H9 (cell line): ENCODE measurements around the gene ORAI3. TPM values are rescaled to one million over a fixed set of nuclear protein-coding genes. Genes with fewer than 3 reads are reported as not detected.
"Not testable (repeated sequence)": the region's sequence is repeated elsewhere in the genome, so short reads cannot be mapped to it uniquely, and the experiment has no call there.

ENCODE experiments used
- DNase-seq: peaks from one replicate; pipeline ENCODE4 v3.0.0-alpha.2; 2017
- H2AFZ ChIP-seq: one replicate; pipeline ENCODE4 v1.6.1; 2013; ENCODE audit warnings: mild to moderate bottlenecking, low read length, control low read depth, moderate library complexity
- H2AK5ac ChIP-seq: 2 replicates; pipeline ENCODE4 v1.6.1; 2013; ENCODE audit warnings: low read length, control low read depth, mixed read lengths; ENCODE audit not compliant: insufficient read length
- H2BK120ac ChIP-seq: one replicate; pipeline ENCODE4 v1.6.1; 2013; ENCODE audit warnings: low read depth, mild to moderate bottlenecking, low read length, control low read depth, inconsistent platforms; ENCODE audit not compliant: poor library complexity, severe bottlenecking
- H2BK12ac ChIP-seq: 2 replicates; pipeline ENCODE4 v1.6.1; 2013; ENCODE audit warnings: low read length, control low read depth, mixed read lengths, low read depth; ENCODE audit not compliant: insufficient read length
- H2BK15ac ChIP-seq: 2 replicates; pipeline ENCODE4 v1.6.1; 2013; ENCODE audit warnings: low read depth, low read length, control low read depth
- H2BK20ac ChIP-seq: one replicate; pipeline ENCODE4 v1.6.1; 2013; ENCODE audit warnings: low read depth, mild to moderate bottlenecking, low read length, control low read depth, inconsistent platforms; ENCODE audit not compliant: poor library complexity, severe bottlenecking
- H2BK5ac ChIP-seq: 2 replicates; pipeline ENCODE4 v1.6.1; 2013; ENCODE audit warnings: low read length, control low read depth, mixed read lengths; ENCODE audit not compliant: insufficient read length
- H3K14ac ChIP-seq: 2 replicates; pipeline ENCODE4 v1.6.1; 2013; ENCODE audit warnings: low read length, control low read depth; ENCODE audit not compliant: insufficient read depth
- H3K18ac ChIP-seq: 2 replicates; pipeline ENCODE4 v1.6.1; 2013; ENCODE audit warnings: low read depth, mild to moderate bottlenecking, mixed read lengths, low read length, control low read depth; ENCODE audit not compliant: insufficient read length
- H3K23ac ChIP-seq: 2 replicates; pipeline ENCODE4 v1.6.1; 2013; ENCODE audit warnings: low read length, control low read depth, mixed read lengths, low read depth; ENCODE audit not compliant: insufficient read length
- H3K23me2 ChIP-seq: 2 replicates; pipeline ENCODE4 v1.6.1; 2013; ENCODE audit warnings: low read depth, mild to moderate bottlenecking, mixed read lengths, low read length, control low read depth; ENCODE audit not compliant: insufficient read length, poor library complexity, severe bottlenecking
- H3K27ac ChIP-seq: 2 replicates; pipeline ENCODE4 v1.5.1; 2013; ENCODE audit warnings: low read length, control low read depth, mixed read lengths, low read depth; ENCODE audit not compliant: insufficient read length
- H3K27me3 ChIP-seq: 2 replicates; pipeline ENCODE4 v1.6.1; 2013; ENCODE audit warnings: low read length, control low read depth, inconsistent platforms; ENCODE audit not compliant: insufficient read depth
- H3K4ac ChIP-seq: 2 replicates; pipeline ENCODE4 v1.6.1; 2013; ENCODE audit warnings: low read depth, mild to moderate bottlenecking, control low read depth, inconsistent platforms, low read length, moderate library complexity
- H3K4me1 ChIP-seq: 2 replicates; pipeline ENCODE4 v1.6.1; 2013; ENCODE audit warnings: low read length, control low read depth, inconsistent platforms; ENCODE audit not compliant: insufficient read depth
- H3K4me2 ChIP-seq: 2 replicates; pipeline ENCODE4 v1.6.1; 2013; ENCODE audit warnings: low read length, control low read depth, mixed read lengths; ENCODE audit not compliant: insufficient read length, insufficient read depth
- H3K56ac ChIP-seq: 2 replicates; pipeline ENCODE4 v1.6.1; 2013; ENCODE audit warnings: low read depth, mild to moderate bottlenecking, mixed read lengths, low read length, control low read depth; ENCODE audit not compliant: insufficient read length
- H3K79me1 ChIP-seq: 2 replicates; pipeline ENCODE4 v1.6.1; 2013; ENCODE audit warnings: low read depth, mild to moderate bottlenecking, moderate library complexity, low read length, control low read depth, inconsistent platforms; ENCODE audit not compliant: insufficient read depth, poor library complexity, severe bottlenecking
- H3K79me2 ChIP-seq: 2 replicates; pipeline ENCODE4 v1.6.1; 2013; ENCODE audit warnings: low read length, control low read depth, inconsistent platforms; ENCODE audit not compliant: insufficient read depth
- H3K9ac ChIP-seq: 2 replicates; pipeline ENCODE4 v1.6.1; 2013; ENCODE audit warnings: low read length, control low read depth, mixed read lengths; ENCODE audit not compliant: insufficient read length; ENCODE audit errors: extremely low read depth
- H3K9me3 ChIP-seq: one replicate; pipeline ENCODE4 v1.6.1; 2013; ENCODE audit warnings: low read depth, low read length, inconsistent platforms; ENCODE audit not compliant: control insufficient read depth
- H3T11ph ChIP-seq: one replicate; pipeline ENCODE4 v1.6.1; 2013; ENCODE audit warnings: mild to moderate bottlenecking, low read length, control low read depth, inconsistent platforms
- H4K20me1 ChIP-seq: one replicate; pipeline ENCODE4 v1.6.1; 2013; ENCODE audit not compliant: control insufficient read depth, insufficient read length, insufficient read depth
- H4K5ac ChIP-seq: 2 replicates; pipeline ENCODE4 v1.6.1; 2013; ENCODE audit warnings: low read depth, mild to moderate bottlenecking, mixed read lengths, low read length, control low read depth; ENCODE audit not compliant: insufficient read length
- H4K8ac ChIP-seq: replicated peaks from 2 replicates; pipeline ENCODE4 v1.6.1; 2013; ENCODE audit warnings: low read length, control low read depth, mixed read lengths, low read depth; ENCODE audit not compliant: insufficient read length
- H4K91ac ChIP-seq: 2 replicates; pipeline ENCODE4 v1.6.1; 2013; ENCODE audit warnings: low read depth, mild to moderate bottlenecking, moderate library complexity, mixed read lengths, low read length, control low read depth; ENCODE audit not compliant: insufficient read length
- H3K27ac Mint-ChIP-seq, 3 experiments: 2 replicates in 2 of 3; 3 replicates in 1 of 3; pipeline ENCODE4 v1.8.0; 2020 to 2021; ENCODE audit warnings: mixed read lengths in 3 of 3, mild to moderate bottlenecking in 1 of 3, moderate library complexity in 1 of 3
- H3K27me3 Mint-ChIP-seq: 2 replicates; pipeline ENCODE4 v1.8.0; 2021; ENCODE audit warnings: low read depth, mild to moderate bottlenecking, moderate library complexity, mixed read lengths
- H3K36me3 Mint-ChIP-seq, 3 experiments: 2 replicates in 2 of 3; 3 replicates in 1 of 3; pipeline ENCODE4 v1.8.0; 2020 to 2021; ENCODE audit warnings: low read depth in 3 of 3, mixed read lengths in 3 of 3; ENCODE audit not compliant: insufficient read depth in 1 of 3
- H3K4me1 Mint-ChIP-seq, 2 experiments: 2 replicates each; pipeline ENCODE4 v1.8.0; 2020; ENCODE audit warnings: mixed read lengths in 2 of 2
- H3K4me3 Mint-ChIP-seq, 2 experiments: 2 replicates in 1 of 2; 3 replicates in 1 of 2; pipeline ENCODE4 v1.8.0; 2020 to 2021; ENCODE audit warnings: mild to moderate bottlenecking in 2 of 2, mixed read lengths in 2 of 2, moderate library complexity in 1 of 2
- H3K9me3 Mint-ChIP-seq, 2 experiments: 2 replicates in 1 of 2; 3 replicates in 1 of 2; pipeline ENCODE4 v1.8.0; 2020; ENCODE audit warnings: mild to moderate bottlenecking in 2 of 2, mixed read lengths in 2 of 2, moderate library complexity in 1 of 2
- CTCF ChIP-seq: fragments of 200-600 bp; sonication (generic); conservative IDR thresholded peaks from 3 replicates; pipeline ENCODE4 v1.8.0; 2021; ENCODE audit warnings: antibody characterized with exemption, mild to moderate bottlenecking
- WGBS: extraction: QIAGEN DNeasy Blood & Tissue Kit; methylation state at CpG from one replicate; pipeline ENCODE4 v1.1.7; 2013; ENCODE audit warnings: missing lambda C conversion rate, low lambda C conversion rate, mixed read lengths; ENCODE audit not compliant: insufficient read length; ENCODE audit errors: extremely low coverage; 5-methylcytosine and 5-hydroxymethylcytosine counted together
- total RNA-seq: library from RNA; stranded (reverse); gene quantifications from 2 replicates; pipeline ENCODE4 v1.2.1, GENCODE V29; 2021

Gene ORAI3
- total RNA-seq, 1 experiment from 2014 or later = 6.9 TPM

- Histone ChIP-seq H3K9ac (no peak overlapping the region), H2BK5ac (no peak overlapping the region), H3K56ac (no peak overlapping the region), H2BK120ac (no peak overlapping the region), H4K91ac (no peak overlapping the region), H3K79me2 (no peaks in the 10 kb centered on the region; the same call in 1 of the 2 replicates), H3K4ac (no peak overlapping the region), H3K14ac (no peak overlapping the region), H3K23ac (no peak overlapping the region), H3K27ac (no peak overlapping the region), H3K79me1 (no peaks in the 10 kb centered on the region), H3K4me1 (peaks cover 2% of the 10 kb centered on the region; the same call in 1 of the 2 replicates), H3K4me2 (no peak overlapping the region), H2BK20ac (no peak overlapping the region), H2BK15ac (no peak overlapping the region), H4K8ac (no peak overlapping the region), H2AK5ac (no peak overlapping the region), H4K20me1 (no peaks in the 10 kb centered on the region), H3T11ph (no peak overlapping the region), H2AFZ (no peak overlapping the region), H3K18ac (no peak overlapping the region), H4K5ac (no peak overlapping the region), H3K9me3 (no peaks in the 10 kb centered on the region), H3K27me3 (no peaks in the 10 kb centered on the region), H2BK12ac (no peak overlapping the region), H3K23me2 (no peaks in the 10 kb centered on the region)
- DNase-seq = no peak
- Mint-ChIP-seq H3K4me3 (no peak overlapping the region), H3K27ac (peak overlapping the region in 2 of 3 experiments; percentile 22 to 41; a peak in 3 of 7 replicates), H3K27me3 (no peaks in the 10 kb centered on the region), H3K9me3 (no peaks in the 10 kb centered on the region), H3K36me3 (peaks cover 33 to 54% (median 48%) of the 10 kb centered on the region in 3 experiments), H3K4me1 (peaks cover 13 to 22% of the 10 kb centered on the region in 2 experiments)
- no peak for TF ChIP-seq CTCF
- no CpG with 5 or more reads among the region's 5 CpGs for WGBS
Measured at GRCh38 chr16:30937692-30938091, 11.2 kb upstream of the ORAI3 start.

GRCh38 chr16:30939571-30939970 lies 9.3 kb upstream of the ORAI3 start:
- not testable (repeated sequence) for H3K4me3 Mint-ChIP-seq, H3K4me1 ChIP-seq, H3K79me1 ChIP-seq, H3K27ac Mint-ChIP-seq, H4K8ac ChIP-seq, H2AFZ ChIP-seq, H3K4me2 ChIP-seq, H3K18ac ChIP-seq, H2AK5ac ChIP-seq, H3K9me3 ChIP-seq, H3K27me3 Mint-ChIP-seq, H2BK5ac ChIP-seq, H4K5ac ChIP-seq, H2BK20ac ChIP-seq, H2BK12ac ChIP-seq, H3K27me3 ChIP-seq, H4K91ac ChIP-seq, H3K23ac ChIP-seq, H3K14ac ChIP-seq, H2BK15ac ChIP-seq, H3K9me3 Mint-ChIP-seq, H3K4ac ChIP-seq, H3K56ac ChIP-seq, DNase-seq, H3K23me2 ChIP-seq, H2BK120ac ChIP-seq, H3K9ac ChIP-seq, H3T11ph ChIP-seq, H3K27ac ChIP-seq, H4K20me1 ChIP-seq, H3K79me2 ChIP-seq
- peaks cover 15 to 23% of the 10 kb centered on the region in 2 experiments for H3K4me1 Mint-ChIP-seq
- peaks cover 44 to 68% (median 61%) of the 10 kb centered on the region in 3 experiments for H3K36me3 Mint-ChIP-seq
- no CpG with 5 or more reads among the region's 8 CpGs for WGBS
